ENCODE measurements around the gene ADARB1.

DNA sequence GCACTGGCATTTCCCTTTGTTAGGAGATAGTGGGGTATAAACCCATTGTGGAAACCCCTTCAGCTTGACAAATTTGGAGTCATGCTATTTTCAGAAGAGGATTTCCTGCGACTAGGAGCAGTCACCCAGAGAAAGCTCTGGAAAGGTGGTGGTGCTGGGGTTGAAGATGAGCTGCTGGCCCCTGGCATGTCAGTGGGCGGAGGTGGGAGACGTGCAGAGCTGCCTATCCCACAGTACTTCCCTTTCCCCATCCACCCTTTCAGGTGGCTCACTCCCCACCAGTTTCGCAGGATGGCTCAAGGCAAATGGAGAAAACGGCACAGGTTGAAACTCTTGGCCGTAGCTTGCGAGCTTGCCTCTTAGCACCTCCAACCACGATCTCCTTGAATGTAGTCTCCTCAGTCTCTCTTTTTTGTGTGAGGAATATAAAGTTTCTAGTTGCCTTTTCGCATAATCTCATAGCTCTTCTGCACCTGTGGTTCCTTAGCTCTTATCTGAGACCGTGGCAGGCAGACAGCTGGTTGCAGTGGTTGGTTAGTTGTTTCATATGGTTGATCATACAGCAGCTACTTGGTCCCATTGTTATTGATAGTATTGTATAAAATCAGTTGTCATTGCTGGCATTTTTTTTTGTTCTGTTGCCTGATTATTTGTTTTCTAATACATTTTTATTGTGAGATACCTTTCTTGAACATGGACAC is 48.2 kb downstream of the ADARB1 start:
- TF ChIP-seq CTCF (IDR thresholded peaks at IDR 0.05): no peak
- no peak for TF ChIP-seq POLR2A (IDR thresholded peaks at IDR 0.05)
